IPS-NIHi7 (cell line): ENCODE results near the gene LRP8.
A peak's percentile ranks its signal among the peaks of the same experiment; 100 is the strongest.

ENCODE experiments used
- DNase-seq: peaks from one replicate; pipeline ENCODE4 v3.0.0; 2012; ENCODE audit warnings: mixed read lengths; ENCODE audit errors: extremely low spot score

LRP8 gene

DNA sequence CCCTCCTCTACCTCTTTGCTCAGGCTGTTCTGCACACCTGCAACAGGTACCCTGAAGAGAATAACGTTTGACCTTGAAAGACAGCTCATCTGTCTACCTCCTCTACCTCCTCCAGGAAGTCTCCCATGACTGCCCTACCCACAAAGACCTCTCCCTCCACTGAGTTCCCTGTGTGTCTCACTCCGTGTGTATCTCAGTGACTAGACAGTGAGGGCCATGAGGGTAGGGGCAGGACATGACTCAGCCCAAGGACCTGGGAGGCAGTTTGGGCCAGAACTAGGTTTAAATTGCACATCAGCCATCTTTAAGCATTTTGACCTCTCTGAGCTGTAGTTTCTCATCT is 32.0 kb upstream of the LRP8 start:
- no peak for DNase-seq

DNA sequence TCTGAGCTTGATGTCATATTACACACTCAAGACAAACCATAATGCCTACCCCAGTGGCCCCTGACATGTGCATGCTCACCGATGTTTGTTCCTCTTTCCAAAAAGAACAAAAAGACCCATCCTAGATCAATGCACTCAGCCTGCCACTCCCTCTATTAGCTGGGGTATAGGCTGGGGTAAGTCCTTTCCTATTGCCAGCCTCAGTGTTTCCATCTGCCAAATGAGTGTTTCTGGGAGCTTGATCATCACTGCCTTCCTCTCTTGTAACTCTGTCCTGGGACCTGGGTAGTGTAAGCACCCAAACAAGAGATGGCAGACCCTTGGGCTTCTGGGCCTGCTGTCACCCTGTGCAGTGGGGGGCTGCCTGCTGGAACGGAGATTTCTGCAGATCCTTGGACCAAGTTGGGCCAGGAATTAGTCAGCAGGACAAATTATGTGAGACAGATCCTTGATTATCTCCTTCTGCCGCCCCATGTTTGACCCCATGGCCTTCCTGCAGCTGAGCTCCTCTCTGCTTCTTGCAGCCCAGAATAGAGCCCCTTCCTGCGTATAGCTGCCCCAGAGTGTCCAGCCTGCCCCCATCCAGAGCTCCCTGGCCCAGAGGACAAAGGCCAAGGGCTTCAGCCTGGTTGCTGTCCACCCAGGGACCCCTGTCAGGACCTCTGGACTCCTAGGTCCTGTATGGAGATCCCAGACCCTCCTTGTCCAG is 31.5 kb upstream of the LRP8 start:
- DNase-seq, result peak; percentile 4

DNA sequence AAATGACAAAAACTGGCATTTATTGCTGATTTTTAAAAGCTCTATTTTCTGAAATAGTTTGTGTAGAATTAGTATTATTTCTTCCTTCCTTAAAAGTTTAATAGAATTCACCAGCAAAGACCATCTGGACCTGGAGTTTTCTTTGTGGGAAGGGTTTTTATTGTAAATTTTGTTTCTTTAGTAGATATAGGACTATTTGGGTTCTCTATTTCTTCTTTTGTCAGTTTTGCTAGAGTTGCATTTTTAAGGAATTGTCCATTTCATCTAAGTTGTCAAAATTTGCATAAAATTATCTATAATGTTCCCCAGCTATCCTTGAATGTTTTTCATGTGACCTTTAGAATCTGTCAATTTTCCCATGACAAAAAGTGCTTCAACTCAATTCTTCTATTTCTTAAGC is 28.8 kb upstream of the LRP8 start:
- DNase-seq, result no peak

DNA sequence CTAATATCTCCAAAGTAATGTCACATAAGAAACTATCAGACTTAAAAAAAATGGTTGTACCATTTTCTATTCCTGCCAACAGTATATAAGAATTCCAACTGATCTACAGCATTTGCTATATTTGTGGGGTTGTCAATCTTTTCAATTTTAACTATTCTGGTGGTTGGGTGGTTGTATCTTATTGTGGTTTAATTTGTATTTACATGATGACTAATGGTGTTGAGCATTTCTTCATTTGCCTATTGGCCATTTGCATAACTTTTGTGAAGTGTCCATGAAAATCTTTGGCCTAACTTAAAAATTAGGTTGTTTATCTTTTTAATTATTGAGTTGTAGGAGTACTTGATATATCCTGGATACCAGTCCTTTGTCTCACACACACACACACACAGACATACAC is 26.2 kb upstream of the LRP8 start:
- no peak for DNase-seq

DNA sequence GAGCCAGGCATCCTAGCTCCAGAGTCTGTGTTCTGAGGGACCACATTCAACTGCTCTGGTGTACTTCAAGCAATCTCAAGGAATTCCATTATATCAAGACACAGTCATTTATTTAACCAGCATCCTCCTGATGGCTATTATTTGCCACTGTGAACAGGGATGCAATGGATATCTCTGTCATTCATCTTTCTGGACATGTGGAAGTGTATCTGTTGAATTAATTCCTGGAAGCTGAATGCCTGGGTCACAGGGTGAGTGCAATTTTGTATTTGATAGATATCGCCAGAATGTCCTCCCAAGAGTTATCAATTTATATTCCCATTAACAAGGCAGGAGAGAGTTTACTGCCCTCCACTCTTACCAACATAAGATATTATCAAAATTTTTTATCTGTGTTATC is 24.7 kb upstream of the LRP8 start:
- DNase-seq, result no peak

DNA sequence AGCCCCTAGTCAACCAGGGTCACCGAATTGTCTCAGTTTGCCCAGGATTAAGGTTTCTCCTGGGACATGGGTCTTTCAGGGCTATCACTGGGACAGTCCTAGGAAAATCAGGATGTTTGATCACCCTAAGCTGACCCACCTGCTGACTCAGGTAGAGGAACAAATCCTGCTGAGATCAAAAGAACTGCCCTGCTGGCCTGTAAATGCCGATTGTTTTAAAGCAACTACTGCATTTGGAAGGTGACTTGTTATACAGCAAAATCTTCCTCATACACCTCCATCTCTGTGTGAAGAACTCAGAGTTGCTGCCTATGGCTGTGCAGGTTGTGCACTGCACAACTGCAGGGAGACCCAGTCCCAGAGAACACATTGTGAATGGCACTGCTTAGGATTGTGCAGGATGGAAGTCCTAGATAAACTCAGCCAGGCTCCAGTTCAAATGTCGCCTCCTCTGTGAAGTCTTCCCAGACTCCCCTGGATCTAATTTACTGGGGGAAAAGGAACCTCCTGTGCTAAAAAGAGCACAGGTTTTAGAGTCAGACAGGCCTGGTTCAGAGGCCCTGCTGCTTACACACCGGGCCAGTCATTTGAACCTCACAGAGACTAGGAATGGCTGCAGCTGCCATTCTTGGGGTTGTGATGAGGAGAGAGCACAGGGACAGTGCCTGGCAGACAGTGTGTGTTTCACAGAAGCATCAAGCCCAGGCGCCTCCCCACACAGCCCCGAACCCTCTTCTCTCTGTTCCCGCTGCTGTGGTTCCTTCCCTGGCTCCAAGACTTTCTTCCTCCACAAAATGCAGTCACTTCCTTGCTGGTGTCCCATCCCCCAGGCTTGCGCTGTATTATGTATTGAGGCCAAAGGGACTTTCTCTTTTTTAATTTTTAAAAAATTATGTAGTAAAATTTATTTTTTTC is 23.2 kb upstream of the LRP8 start:
- peak; percentile 26 for DNase-seq

DNA sequence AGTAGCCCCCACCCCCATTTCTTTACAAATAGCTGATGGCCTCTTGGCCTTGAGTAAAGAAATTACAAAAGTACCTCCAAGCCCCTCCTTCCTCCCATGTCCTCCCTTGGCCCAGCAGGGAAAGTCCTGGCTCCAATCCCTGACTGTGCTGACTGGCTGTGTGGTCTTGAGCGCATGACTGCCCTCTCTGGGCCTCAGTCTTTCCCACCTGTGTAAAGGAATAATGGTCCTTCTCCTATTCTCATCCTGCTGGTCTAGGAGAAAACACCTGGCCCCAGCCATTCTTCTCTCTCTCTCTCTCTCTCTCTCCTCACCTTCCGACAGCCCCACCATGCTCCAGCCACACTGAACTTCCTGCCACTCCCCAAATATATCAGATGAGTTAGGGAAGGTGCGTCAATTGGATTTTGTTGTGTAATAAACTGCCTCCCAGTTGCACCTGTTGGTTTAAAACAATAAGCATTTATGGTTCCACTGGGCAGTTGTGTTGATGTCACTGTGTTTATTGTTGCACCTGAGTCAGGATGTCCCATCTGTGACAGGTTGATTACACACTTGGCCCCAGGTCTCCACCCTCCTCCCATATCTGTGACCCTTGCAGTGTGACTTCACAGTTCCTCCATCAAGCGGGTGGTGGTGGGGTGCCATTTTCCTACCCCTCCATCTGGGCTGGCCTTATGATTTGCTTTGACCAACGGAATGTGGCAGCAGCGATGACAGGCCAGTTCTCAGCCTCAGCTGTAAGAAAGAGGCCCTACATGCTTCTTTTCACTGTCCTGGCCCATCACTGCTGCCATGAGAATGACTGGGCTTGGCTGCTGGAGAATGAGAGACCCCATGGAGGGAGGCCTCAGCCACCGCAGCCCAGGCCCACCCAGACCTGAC is 22.3 kb upstream of the LRP8 start:
- DNase-seq, result peak; percentile 14

DNA sequence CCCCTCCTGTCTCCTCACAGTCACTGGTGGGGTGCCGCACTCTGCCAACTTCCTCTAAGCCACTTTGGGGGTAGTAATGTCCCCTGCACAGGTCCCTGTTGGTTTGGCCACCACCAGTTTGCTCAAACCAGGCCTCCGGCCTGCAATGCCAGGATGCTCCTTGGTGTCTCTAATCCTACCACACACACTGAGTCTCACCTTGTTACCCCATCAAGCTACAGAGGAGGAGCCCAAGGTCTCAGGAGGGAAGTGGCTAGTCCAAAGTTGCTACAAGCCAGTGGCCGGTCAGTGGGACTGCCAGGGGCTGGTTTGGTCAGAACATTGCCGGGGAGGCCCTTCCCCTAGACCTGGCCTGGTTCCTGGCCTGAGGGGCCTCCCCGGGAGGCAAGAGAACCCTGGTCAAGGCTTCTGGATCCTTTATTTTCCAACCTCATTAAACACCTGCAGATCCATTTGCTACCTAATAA is 21.5 kb upstream of the LRP8 start:
- peak; percentile 6 for DNase-seq

DNA sequence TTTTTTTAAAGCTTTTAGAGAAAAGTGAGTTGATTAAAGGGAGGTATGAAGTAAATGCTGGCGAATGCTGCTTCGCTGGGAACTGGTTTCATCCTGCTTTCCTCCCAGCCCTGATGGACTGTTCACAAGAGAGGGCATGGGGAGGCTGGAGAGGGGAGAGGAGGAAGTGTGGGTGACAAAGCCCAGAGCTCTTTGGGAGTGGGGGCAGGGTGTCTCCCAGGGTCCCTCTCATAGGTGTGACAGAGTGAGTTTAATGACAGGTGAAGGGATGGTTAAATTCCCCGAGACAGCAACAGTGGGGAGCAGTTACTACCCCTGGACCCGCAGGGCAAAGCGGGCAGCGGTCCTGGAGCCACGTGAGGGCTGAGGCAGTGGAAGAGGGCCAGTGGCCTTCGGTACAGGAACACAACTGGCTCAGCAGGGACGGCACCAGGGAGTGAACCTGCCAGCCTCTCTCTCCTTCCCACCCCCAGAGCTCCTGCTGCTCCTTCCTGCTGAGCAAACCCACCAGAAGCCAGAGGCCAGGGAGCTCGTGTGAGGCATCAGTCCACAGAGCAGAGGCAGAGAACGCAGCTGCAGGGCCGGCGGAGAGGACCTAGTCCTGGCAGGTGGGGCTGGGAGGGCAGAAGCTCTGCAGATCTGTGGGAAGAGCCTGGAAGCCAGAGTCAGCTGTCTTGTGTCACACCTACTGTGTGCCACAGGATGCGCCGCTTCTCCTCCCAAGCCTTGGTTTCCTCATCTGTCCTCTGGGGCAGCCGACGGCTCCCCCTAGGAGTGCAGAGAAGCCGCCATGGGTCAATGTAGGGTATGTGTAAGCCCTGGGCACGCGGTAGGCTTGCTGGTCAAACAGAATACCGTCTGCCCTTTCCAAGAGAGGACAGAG is 20.9 kb upstream of the LRP8 start:
- DNase-seq, result peak; percentile 11

DNA sequence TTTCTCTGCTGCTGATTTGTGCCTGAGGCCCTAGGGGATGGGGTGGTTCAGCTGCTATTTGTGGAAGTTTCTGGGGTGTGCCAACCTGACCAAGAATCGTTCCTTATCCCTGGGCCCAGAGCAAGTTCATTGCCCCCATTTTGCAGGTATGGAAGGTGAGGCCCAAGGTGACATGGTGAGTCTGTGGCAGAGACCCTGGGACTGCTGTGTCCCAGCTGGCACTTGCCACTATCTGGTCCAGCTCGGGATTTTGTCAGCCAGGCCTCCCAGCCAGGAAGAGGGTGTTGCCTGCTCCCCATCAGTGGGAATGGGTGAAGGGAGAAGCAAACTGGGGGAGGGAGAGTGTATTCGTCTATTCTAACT is 18.9 kb upstream of the LRP8 start:
- DNase-seq, result no peak

DNA sequence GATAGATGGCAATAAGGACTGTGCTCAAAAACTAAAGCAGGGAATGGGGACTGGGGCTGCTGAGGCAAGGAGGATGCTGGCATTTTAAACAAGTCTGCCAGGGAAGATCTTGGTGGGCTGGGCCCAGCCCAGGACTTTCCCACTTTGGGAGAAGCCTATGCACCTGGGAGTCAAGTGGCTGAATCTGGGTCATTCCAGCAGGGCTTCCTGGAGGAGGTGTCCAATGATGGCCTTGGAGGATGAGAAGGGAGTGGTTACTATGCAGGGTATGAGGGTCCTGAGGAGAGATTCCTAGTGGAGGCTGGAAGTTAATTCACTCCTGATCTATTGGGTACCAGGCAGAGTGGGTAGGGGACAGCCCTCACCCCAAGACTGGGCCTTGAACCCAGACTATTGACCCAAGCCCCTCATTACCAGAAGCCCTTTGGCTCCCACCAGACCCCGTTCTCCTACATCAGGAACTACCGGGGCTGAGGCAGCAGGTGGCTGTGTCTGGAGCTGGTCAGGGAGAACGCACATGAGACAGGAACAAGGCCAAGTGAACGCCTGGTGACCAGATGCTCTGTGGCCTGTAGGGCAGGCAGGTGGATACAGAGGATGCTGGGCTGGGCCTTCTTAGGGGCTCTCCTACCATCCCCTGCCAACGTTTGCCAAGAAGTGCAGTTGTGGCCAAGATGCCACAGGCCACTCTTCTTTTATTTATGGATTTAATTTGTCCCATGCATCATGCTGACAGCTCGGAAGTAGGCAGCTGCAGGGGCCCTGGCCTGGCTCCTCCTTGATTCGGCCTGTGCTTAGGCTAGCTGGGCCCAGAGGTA is 18.3 kb upstream of the LRP8 start:
- peak; percentile 4 for DNase-seq

DNA sequence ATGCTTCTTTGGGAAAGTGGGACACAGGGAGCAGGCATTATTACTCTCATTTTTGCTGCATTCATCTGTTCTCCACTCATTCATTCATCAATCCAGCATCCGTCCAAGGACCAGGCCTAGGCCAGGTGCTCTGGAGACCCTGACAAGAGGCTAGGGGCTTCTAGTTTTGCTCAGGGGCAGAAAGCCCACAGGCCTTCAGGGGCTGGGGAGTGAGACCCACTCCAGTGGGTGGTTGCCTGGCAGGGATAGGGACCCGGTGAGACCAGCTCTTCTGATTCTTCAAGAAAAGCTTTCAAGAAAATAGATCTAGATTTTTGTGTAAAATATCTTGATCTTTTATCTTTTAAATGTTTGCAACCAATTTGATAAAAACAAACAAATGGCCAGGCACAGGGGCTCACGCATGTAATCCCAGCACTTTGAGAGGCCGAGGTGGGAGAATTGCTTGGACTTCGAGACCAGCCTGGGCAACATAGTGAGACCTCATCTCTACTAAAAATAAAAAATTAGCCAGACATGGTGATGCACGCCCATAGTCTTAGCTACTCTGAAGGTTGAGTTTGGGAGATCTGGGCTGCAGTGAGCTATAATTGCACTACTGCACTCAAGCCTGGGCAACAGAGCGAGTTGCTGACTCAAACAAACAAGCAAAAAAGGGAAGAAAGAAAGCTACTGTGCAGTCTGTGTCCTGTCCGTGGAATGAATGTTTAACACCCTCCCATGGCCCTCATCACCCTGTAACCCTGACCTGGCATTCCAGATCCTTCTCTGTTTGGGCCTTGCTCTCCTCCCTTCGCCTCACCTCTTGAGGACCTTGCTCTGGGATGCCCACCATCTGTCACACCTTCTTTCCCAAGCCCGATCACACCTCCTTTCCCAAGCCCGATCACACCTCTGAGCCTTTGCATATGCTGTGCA is 17.3 kb upstream of the LRP8 start:
- no peak for DNase-seq

DNA sequence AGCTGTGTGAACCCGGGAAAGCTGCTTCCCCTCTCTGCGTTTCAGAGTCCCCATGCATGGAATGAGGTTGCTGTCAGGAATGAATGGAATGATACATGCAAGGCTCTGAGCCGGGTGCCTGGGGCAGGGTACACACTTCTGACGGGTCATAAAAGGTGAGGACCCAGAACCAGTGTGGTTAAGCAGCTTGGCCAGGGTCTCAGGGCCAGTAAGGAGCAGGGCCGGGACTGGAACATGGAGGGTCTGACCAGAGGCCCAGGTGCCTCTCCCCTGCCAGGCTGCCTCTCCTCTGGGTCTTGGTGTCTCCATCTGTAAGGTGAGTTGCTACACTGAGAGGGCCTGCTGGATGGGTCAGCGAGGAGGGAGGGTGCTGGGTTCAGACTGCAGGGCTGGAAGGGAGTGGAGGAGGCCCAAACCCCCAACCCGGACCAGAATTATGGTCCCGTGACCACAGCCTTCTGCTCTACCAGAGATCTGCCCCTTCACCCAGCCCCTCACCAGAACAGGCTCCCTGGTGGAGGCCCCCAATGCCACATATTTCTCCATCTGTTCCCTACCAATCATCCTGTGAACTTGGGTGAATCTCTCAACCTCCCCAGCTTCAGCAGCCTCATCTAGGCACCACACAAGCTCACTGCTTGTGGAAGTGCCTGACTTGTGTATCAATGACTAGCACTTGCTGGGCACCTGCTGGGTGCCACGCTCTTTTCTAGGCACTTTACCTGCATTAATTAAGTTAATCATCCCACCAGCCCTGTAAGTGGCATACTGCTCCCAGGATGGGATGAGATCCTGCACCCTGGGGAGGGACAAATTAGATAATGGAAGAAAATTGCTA is 16.2 kb upstream of the LRP8 start:
- DNase-seq, result peak; percentile 35

DNA sequence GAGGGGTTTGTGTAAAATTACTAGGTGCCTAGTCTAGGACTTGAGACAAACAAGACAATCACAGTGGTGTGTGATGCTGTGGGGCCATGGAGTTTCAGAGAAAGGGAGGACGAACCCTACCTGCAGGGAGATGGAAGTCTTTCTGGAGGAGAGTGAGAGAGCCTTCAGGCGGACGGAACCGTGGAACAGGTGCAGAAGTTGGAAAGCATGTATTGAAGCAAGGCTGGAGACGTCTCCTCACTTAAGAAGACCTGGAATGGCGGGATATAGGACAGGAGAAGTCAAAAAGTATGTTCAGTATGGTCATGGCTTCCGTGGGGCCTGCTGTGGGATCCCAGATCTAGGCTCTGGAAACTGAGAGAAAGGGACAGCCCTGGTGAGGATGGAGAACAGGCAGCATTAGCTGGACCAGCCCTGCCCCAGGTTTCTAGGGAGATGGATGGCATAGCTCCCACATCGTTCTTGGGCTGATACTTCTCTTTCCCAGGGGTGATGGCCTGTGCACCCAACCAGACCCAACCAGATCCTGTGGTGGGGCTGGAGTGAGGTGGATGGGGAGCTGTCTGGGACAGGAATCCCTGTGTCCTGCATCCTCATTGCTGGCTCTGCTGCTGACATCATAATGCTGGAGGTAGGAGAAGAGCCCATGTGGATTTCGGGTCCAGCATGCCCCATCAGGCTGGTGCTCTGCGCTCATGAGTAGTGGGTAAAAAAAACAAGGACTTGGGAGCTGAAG is 15.0 kb upstream of the LRP8 start:
- DNase-seq, result no peak

DNA sequence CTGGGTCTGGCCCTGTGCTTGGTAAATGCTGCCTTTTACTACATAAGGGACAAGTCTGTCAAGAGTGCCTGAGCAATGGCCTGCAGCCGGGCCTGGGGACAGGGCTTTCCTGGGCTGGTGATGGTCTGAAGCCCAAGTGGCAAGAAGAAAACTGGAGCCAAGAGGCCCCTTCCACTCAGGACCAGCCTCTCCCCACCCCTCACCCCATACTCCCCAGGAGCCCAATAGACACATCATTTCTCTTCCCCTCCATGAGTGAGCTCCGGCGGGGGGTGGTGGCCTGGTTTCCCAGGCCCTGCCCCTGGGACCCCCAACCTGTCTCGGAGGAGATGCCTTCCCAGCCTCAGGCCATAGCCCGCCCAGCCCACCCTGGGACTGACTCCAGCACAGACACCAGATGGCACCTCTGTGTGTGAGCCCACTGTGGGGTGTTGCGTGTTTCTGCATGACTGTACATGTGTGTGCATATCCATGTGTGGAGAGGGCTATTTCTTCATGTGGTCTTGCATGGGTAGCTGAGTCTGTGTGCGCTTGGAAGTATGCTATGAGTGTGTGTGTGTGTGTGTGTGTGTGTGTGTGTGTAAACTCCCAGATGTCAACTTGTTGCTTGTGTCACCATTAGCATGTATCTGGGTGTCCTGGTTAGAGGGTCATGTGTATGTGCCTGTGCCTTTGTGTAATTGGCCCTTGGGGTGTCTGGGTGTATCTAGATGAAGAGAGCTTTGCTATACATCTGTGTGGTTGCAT is 14.3 kb upstream of the LRP8 start:
- DNase-seq, result no peak

DNA sequence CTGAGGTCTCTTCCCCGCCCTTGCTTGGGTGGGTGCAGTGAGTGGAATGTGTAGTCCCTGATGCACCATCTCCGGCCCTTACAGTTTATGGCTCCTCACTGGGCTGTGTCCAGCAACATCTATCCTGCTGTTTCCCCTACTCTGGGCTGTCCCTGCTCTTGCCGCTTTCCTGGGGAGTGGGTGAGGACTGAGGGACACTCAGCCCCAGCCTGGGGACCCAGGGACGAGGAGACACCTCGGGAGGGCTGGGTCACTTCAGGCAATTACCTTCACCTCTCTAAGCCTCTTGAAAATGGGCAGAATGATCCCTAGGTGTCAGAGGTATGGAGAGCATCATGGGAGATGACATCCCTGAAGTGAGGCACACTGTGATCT is 13.6 kb upstream of the LRP8 start:
- no peak for DNase-seq
